Hypothalamus (tissue), 51 donors: ENCODE results near the gene CDC5L.
"Not testable (repeated sequence)": the region's sequence is repeated elsewhere in the genome, so short reads cannot be mapped to it uniquely, and the experiment has no call there.

Source experiments
- DNase-seq, 51 donors: peaks; one replicate each; lab custom pipeline; 2025; lab: John Stamatoyannopoulos, UW

Gene CDC5L

GRCh38 chr6:44449181-44449580 lies 61.7 kb downstream of the CDC5L start:
- not testable (repeated sequence) for DNase-seq

GRCh38 chr6:44451803-44452695 lies 64.5 kb downstream of the CDC5L start:
- DNase-seq, result no peak

- no peak for DNase-seq
These were observed 65.2 kb downstream of the CDC5L start for GRCh38 chr6:44452725-44453124.

GRCh38 chr6:44453146-44453545 lies 65.6 kb downstream of the CDC5L start:
- DNase-seq, result no peak

GRCh38 chr6:44454198-44454597 lies 66.7 kb downstream of the CDC5L start:
- no peak for DNase-seq

GRCh38 chr6:44456070-44456965 lies 68.8 kb downstream of the CDC5L start:
- peak in 6 of 51 donors; percentile 9 to 33 (median 15) for DNase-seq

- DNase-seq, result no peak
These were observed 69.4 kb downstream of the CDC5L start for GRCh38 chr6:44456966-44457292.

GRCh38 chr6:44457596-44457995 lies 70.1 kb downstream of the CDC5L start:
- DNase-seq, result no peak

- no peak for DNase-seq
These were observed 71.0 kb downstream of the CDC5L start for GRCh38 chr6:44458551-44458950.

GRCh38 chr6:44462335-44462734 lies 74.8 kb downstream of the CDC5L start:
- DNase-seq, result no peak

GRCh38 chr6:44462797-44463727 lies 75.6 kb downstream of the CDC5L start:
- DNase-seq, result no peak

GRCh38 chr6:44463728-44464450 lies 76.4 kb downstream of the CDC5L start:
- no peak for DNase-seq

- no peak for DNase-seq
These were observed 77.2 kb downstream of the CDC5L start for GRCh38 chr6:44464527-44465310.

GRCh38 chr6:44466955-44467354 lies 79.4 kb downstream of the CDC5L start:
- no peak for DNase-seq

GRCh38 chr6:44468835-44469234 lies 81.3 kb downstream of the CDC5L start:
- DNase-seq, result no peak

GRCh38 chr6:44470115-44470464 lies 82.6 kb downstream of the CDC5L start:
- DNase-seq, result no peak

GRCh38 chr6:44470746-44471145 lies 83.2 kb downstream of the CDC5L start:
- no peak for DNase-seq

- no peak for DNase-seq
These were observed 83.9 kb downstream of the CDC5L start for GRCh38 chr6:44471271-44471981.
